ENCODE data around the gene ZDHHC5.

- TF ChIP-seq POLR2A (IDR thresholded peaks at IDR 0.05) (no peak), CTCF (IDR thresholded peaks at IDR 0.05) (peak; percentile 53 to 88 (median 56))
Measured at GRCh38 chr11:57644748-57645688, 22.9 kb upstream of the ZDHHC5 start.

All from testis (tissue), 2 donors.